AG10803 (cell line): ENCODE results near the gene PARD3.

Experiments used
- DNase-seq: peaks from one replicate; pipeline ENCODE4 v3.0.0; 2010; ENCODE audit warnings: low read depth
- H3K4me3 ChIP-seq: 2 replicates; pipeline ENCODE4 v1.5.1; 2011; ENCODE audit warnings: mild to moderate bottlenecking, low read length, control low read depth
- CTCF ChIP-seq: conservative IDR thresholded peaks from 2 replicates; pipeline ENCODE4 v1.5.1; 2011; ENCODE audit warnings: mild to moderate bottlenecking, low read length, control low read depth, inconsistent platforms

PARD3 gene

GRCh38 chr10:34544400-34544799 is 270.7 kb downstream of the PARD3 start:
- no peak overlapping the region for H3K4me3 ChIP-seq
- DNase-seq, result no peak
- TF ChIP-seq CTCF, result no peak

- no peak for DNase-seq
- H3K4me3 ChIP-seq, result no peak overlapping the region
- no peak for TF ChIP-seq CTCF
These were observed 271.4 kb downstream of the PARD3 start for GRCh38 chr10:34543716-34544115.

GRCh38 chr10:34540492-34540891 is 274.6 kb downstream of the PARD3 start:
- TF ChIP-seq CTCF, result no peak
- no peak for DNase-seq
- H3K4me3 ChIP-seq, result no peak overlapping the region

- peak; percentile 71 for DNase-seq
- peak overlapping the region; percentile 59 for H3K4me3 ChIP-seq
- no peak for TF ChIP-seq CTCF
These were observed 275.4 kb downstream of the PARD3 start for GRCh38 chr10:34539533-34540315.

- TF ChIP-seq CTCF, result no peak
- no peak for DNase-seq
- peak overlapping the region; percentile 30 for H3K4me3 ChIP-seq
These were observed 276.7 kb downstream of the PARD3 start for GRCh38 chr10:34538281-34538829.

GRCh38 chr10:34537629-34538231 is 277.4 kb downstream of the PARD3 start:
- no peak for DNase-seq
- no peak for TF ChIP-seq CTCF
- H3K4me3 ChIP-seq, result peak overlapping the region; percentile 30; the same call in 1 of the 2 replicates

- no peak overlapping the region for H3K4me3 ChIP-seq
- DNase-seq, result no peak
- no peak for TF ChIP-seq CTCF
These were observed 279.2 kb downstream of the PARD3 start for GRCh38 chr10:34535872-34536271.
